Stimulated activated CD8-positive, alpha-beta memory T cell treated with anti-CD3 and anti-CD28 coated beads, Interleukin-15, amount 100 ng/mL, for 4 hours (primary cell): ENCODE data around the gene PSMD8.
"Not testable (repeated sequence)": the region's sequence is repeated elsewhere in the genome, so short reads cannot be mapped to it uniquely, and the experiment has no call there.

Source experiments
- DNase-seq, 2 donors: peaks; one replicate each; pipeline ENCODE4 v3.0.0-alpha.2; 2020; ENCODE audit warnings: low read depth in 2 of 2

PSMD8 gene

GRCh38 chr19:38374332-38375097 lies at the start of gene PSMD8:
Gene PSMD8 (plus strand): TSS chr19:38374571. CDS start chr19:38374602, 31 bp downstream.
- DNase-seq: peak; percentile 98

- no peak for DNase-seq
Measured at GRCh38 chr19:38326591-38326990, 47.8 kb upstream of the PSMD8 start.

GRCh38 chr19:38329651-38330050 lies 44.7 kb upstream of the PSMD8 start:
- DNase-seq: no peak

- DNase-seq: no peak
Measured at GRCh38 chr19:38331728-38332127, 42.6 kb upstream of the PSMD8 start.

GRCh38 chr19:38333245-38333644 lies 41.1 kb upstream of the PSMD8 start:
- no peak for DNase-seq

- DNase-seq: peak; percentile 83 to 93
Measured at GRCh38 chr19:38335949-38336637, 38.3 kb upstream of the PSMD8 start.

GRCh38 chr19:38336638-38337359 lies 37.6 kb upstream of the PSMD8 start:
- peak; percentile 86 to 92 for DNase-seq

- no peak for DNase-seq
Measured at GRCh38 chr19:38337360-38337653, 37.1 kb upstream of the PSMD8 start.

GRCh38 chr19:38339011-38339410 lies 35.4 kb upstream of the PSMD8 start:
- DNase-seq: not testable (repeated sequence)

GRCh38 chr19:38340927-38341326 lies 33.4 kb upstream of the PSMD8 start:
- DNase-seq: no peak

GRCh38 chr19:38346837-38347236 lies 27.5 kb upstream of the PSMD8 start:
- DNase-seq: no peak

GRCh38 chr19:38350883-38351282 lies 23.5 kb upstream of the PSMD8 start:
- no peak for DNase-seq

- no peak for DNase-seq
Measured at GRCh38 chr19:38351865-38352395, 22.4 kb upstream of the PSMD8 start.

- no peak for DNase-seq
Measured at GRCh38 chr19:38352611-38353010, 21.8 kb upstream of the PSMD8 start.

- DNase-seq: no peak
Measured at GRCh38 chr19:38355728-38356725, 18.3 kb upstream of the PSMD8 start.

GRCh38 chr19:38358071-38358470 lies 16.3 kb upstream of the PSMD8 start:
- DNase-seq: no peak

- DNase-seq: no peak
Measured at GRCh38 chr19:38359242-38360021, 14.9 kb upstream of the PSMD8 start.

- no peak for DNase-seq
Measured at GRCh38 chr19:38360351-38360750, 14.0 kb upstream of the PSMD8 start.

GRCh38 chr19:38360839-38361631 lies 13.3 kb upstream of the PSMD8 start:
- no peak for DNase-seq

- DNase-seq: peak; percentile 29 to 30
Measured at GRCh38 chr19:38361633-38362075, 12.7 kb upstream of the PSMD8 start.
